ENCODE data around the gene UPF2. TPM values are rescaled to one million over a fixed set of nuclear protein-coding genes. Genes with fewer than 3 reads are reported as not detected.
"Not testable (repeated sequence)": the region's sequence is repeated elsewhere in the genome, so short reads cannot be mapped to it uniquely, and the experiment has no call there.

UPF2 gene, protein sequence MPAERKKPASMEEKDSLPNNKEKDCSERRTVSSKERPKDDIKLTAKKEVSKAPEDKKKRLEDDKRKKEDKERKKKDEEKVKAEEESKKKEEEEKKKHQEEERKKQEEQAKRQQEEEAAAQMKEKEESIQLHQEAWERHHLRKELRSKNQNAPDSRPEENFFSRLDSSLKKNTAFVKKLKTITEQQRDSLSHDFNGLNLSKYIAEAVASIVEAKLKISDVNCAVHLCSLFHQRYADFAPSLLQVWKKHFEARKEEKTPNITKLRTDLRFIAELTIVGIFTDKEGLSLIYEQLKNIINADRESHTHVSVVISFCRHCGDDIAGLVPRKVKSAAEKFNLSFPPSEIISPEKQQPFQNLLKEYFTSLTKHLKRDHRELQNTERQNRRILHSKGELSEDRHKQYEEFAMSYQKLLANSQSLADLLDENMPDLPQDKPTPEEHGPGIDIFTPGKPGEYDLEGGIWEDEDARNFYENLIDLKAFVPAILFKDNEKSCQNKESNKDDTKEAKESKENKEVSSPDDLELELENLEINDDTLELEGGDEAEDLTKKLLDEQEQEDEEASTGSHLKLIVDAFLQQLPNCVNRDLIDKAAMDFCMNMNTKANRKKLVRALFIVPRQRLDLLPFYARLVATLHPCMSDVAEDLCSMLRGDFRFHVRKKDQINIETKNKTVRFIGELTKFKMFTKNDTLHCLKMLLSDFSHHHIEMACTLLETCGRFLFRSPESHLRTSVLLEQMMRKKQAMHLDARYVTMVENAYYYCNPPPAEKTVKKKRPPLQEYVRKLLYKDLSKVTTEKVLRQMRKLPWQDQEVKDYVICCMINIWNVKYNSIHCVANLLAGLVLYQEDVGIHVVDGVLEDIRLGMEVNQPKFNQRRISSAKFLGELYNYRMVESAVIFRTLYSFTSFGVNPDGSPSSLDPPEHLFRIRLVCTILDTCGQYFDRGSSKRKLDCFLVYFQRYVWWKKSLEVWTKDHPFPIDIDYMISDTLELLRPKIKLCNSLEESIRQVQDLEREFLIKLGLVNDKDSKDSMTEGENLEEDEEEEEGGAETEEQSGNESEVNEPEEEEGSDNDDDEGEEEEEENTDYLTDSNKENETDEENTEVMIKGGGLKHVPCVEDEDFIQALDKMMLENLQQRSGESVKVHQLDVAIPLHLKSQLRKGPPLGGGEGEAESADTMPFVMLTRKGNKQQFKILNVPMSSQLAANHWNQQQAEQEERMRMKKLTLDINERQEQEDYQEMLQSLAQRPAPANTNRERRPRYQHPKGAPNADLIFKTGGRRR
- 10 to 100 TPM; 35.8 to 40.5 TPM for total RNA-seq

GRCh38 chr10:12042797-12043651, at the start of gene UPF2:
TSS of gene UPF2 (minus strand) at chr10:12042809. CDS start at chr10:12035423, 7,386 bp downstream.
- Mint-ChIP-seq H3K4me1 (ENCODE audit: low read depth) (peaks cover 35% of the 10 kb centered on the region), H3K4me3 (peak within 1 kb of the TSS; percentile 99 to 100)

DNA sequence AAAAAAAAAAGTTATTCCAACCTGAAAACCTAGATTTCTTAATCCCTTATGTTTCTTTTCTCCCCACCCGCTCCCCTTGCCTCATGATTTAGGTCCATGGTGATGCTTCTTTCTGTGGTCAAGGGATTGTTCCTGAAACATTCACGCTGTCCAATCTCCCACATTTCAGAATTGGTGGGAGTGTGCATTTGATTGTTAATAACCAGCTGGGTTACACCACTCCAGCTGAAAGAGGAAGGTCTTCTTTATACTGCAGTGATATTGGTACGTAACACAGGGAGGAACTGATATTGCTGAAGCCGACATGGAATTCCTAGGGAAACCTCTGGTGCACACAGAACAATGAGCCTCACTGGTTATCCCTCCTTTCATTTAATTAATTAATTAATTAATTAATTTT, 48.8 kb upstream of the UPF2 start:
- Mint-ChIP-seq H3K36me3 (ENCODE audit: insufficient read depth in 2 of 2) (peaks cover 6 to 18% of the 10 kb centered on the region in 2 donors), H3K4me1 (ENCODE audit: low read depth) (no peaks in the 10 kb centered on the region), H3K27me3 (ENCODE audit: low read depth) (no peaks in the 10 kb centered on the region), H3K27ac (no peak overlapping the region), H3K4me3 (no peak overlapping the region), H3K9me3 (no peaks in the 10 kb centered on the region)
- ATAC-seq (replicated peaks in 1 of 2), result no peak
- no peak for DNase-seq

More at GRCh38 chr10:12042797-12043651, at the start of gene UPF2:
- ATAC-seq (replicated peaks in 1 of 2) (peak; percentile 89 to 90), DNase-seq (peak; percentile 97)
- Mint-ChIP-seq H3K27ac (peak within 1 kb of the TSS; percentile 99), H3K27me3 (ENCODE audit: low read depth) (peaks cover 6% of the 10 kb centered on the region), H3K9me3 (no peaks in the 10 kb centered on the region), H3K36me3 (ENCODE audit: insufficient read depth in 2 of 2) (peaks cover 6 to 9% of the 10 kb centered on the region in 2 donors)

GRCh38 chr10:12088919-12089318, 46.3 kb upstream of the UPF2 start:
- Mint-ChIP-seq H3K36me3 (ENCODE audit: insufficient read depth in 2 of 2) (peaks cover 5 to 18% of the 10 kb centered on the region in 2 donors), H3K4me3 (no peak overlapping the region), H3K4me1 (ENCODE audit: low read depth) (no peaks in the 10 kb centered on the region), H3K27me3 (ENCODE audit: low read depth) (no peaks in the 10 kb centered on the region), H3K9me3 (no peaks in the 10 kb centered on the region), H3K27ac (no peak overlapping the region)
- ATAC-seq (replicated peaks in 1 of 2) (no peak), DNase-seq (no peak)

GRCh38 chr10:12081879-12082557, 39.4 kb upstream of the UPF2 start:
- no peaks in the 10 kb centered on the region for H3K9me3 Mint-ChIP-seq
- H3K27me3 Mint-ChIP-seq (ENCODE audit: low read depth), result no peaks in the 10 kb centered on the region
- no peak for ATAC-seq (replicated peaks in 1 of 2)
- DNase-seq, result no peak
- H3K36me3 Mint-ChIP-seq (ENCODE audit: insufficient read depth in 2 of 2), result peaks cover 2 to 6% of the 10 kb centered on the region in 2 donors
- H3K4me3 Mint-ChIP-seq, result no peak overlapping the region
- peaks cover 7% of the 10 kb centered on the region for H3K4me1 Mint-ChIP-seq (ENCODE audit: low read depth)
- H3K27ac Mint-ChIP-seq, result no peak overlapping the region

GRCh38 chr10:12081470-12081869, 38.9 kb upstream of the UPF2 start:
- no peak for DNase-seq
- H3K36me3 Mint-ChIP-seq (ENCODE audit: insufficient read depth in 2 of 2), result peaks cover 2 to 6% of the 10 kb centered on the region in 2 donors
- no peaks in the 10 kb centered on the region for H3K27me3 Mint-ChIP-seq (ENCODE audit: low read depth)
- no peaks in the 10 kb centered on the region for H3K9me3 Mint-ChIP-seq
- H3K27ac Mint-ChIP-seq, result no peak overlapping the region
- no peak for ATAC-seq (replicated peaks in 1 of 2)
- peaks cover 7% of the 10 kb centered on the region for H3K4me1 Mint-ChIP-seq (ENCODE audit: low read depth)
- no peak overlapping the region for H3K4me3 Mint-ChIP-seq

GRCh38 chr10:12077580-12078180, 35.1 kb upstream of the UPF2 start:
- H3K36me3 Mint-ChIP-seq (ENCODE audit: insufficient read depth in 2 of 2), result peaks cover 0 to 2% of the 10 kb centered on the region in 2 donors
- no peak overlapping the region for H3K4me3 Mint-ChIP-seq
- H3K27me3 Mint-ChIP-seq (ENCODE audit: low read depth), result no peaks in the 10 kb centered on the region
- no peak overlapping the region for H3K27ac Mint-ChIP-seq
- DNase-seq, result no peak
- no peaks in the 10 kb centered on the region for H3K9me3 Mint-ChIP-seq
- no peak for ATAC-seq (replicated peaks in 1 of 2)
- H3K4me1 Mint-ChIP-seq (ENCODE audit: low read depth), result peaks cover 7% of the 10 kb centered on the region

DNA sequence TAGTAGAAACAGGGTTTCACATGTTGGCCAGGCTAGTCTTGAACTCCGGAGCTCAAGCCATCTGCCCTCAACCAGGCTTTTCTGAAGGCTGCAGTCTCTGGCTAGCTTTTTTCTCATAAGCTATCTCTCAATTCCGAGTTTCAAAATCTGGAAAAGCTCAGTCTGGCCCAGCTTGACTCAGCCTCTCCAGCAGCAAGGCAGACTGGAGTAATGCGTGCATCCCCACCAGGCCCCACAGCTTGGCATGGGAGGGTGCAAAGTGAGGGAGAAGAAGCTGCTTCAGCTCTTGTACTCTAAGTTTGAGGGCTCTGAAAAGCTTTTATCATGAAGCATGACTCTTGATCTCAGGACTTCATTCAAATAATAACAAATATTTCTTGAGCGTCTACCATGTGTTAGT, 30.9 kb upstream of the UPF2 start:
- Mint-ChIP-seq H3K4me1 (ENCODE audit: low read depth) (peaks cover 16% of the 10 kb centered on the region), H3K36me3 (ENCODE audit: insufficient read depth in 2 of 2) (peaks cover 0 to 2% of the 10 kb centered on the region in 2 donors), H3K27ac (no peak overlapping the region), H3K9me3 (no peaks in the 10 kb centered on the region), H3K4me3 (no peak overlapping the region), H3K27me3 (ENCODE audit: low read depth) (no peaks in the 10 kb centered on the region)
- no peak for DNase-seq
- no peak for ATAC-seq (replicated peaks in 1 of 2)

- H3K9me3 Mint-ChIP-seq; H3K27me3 Mint-ChIP-seq (ENCODE audit: low read depth); H3K27ac Mint-ChIP-seq; DNase-seq; H3K4me3 Mint-ChIP-seq; H3K36me3 Mint-ChIP-seq (ENCODE audit: insufficient read depth in 2 of 2); ATAC-seq (replicated peaks in 1 of 2): not testable (repeated sequence)
- H3K4me1 Mint-ChIP-seq (ENCODE audit: low read depth), result peaks cover 27% of the 10 kb centered on the region
Measured at GRCh38 chr10:12071441-12071840, 28.8 kb upstream of the UPF2 start.

DNA sequence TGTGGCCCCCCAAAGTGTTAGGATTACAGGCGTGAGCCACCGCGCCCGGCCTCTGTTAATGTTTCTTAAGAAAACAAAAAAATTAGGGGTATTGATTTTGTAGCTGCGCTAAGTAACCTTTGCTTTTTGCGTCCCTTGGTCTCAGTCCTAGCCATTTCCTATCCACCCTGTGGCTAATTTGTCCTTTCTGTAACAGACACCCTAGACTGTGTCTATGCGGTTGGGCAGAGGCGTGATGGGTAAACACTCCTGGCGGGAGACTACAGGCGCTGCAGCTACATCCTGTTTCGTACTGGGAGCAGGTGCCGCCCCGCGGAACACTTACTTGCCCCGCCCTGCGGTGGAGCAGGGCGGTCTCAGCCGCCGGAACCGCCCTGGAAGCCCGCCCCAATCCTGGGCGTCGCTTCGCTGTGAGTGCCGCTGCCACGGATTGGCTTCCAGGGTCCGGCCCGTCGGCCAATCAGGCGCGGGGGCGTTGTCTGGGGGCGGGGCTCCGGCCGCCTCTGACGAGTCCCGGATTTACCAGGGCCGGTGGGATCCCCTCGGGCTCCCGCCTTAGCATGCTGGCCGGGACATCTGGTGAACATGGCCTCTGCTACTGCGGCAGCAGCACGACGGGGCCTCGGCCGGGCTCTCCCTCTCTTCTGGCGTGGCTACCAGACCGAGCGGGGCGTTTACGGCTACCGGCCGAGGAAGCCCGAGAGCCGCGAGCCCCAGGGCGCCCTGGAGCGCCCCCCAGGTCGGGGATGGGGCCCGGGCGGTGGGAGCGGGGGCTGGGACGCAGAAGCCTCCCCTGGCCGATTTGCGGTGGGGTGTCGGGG, 26.1 kb upstream of the UPF2 start, which contains the start of gene DHTKD1:
Gene DHTKD1, plus strand, starts transcription at position 506 of the 821 bp plus-strand sequence. Its CDS starts 80 bp downstream, at position 586.
- Mint-ChIP-seq H3K4me1 (ENCODE audit: low read depth) (peaks cover 27% of the 10 kb centered on the region), H3K27ac (peak within 1 kb of the TSS; percentile 58), H3K4me3 (peak within 1 kb of the TSS; percentile 83 to 86), H3K27me3 (ENCODE audit: low read depth) (no peaks in the 10 kb centered on the region), H3K36me3 (ENCODE audit: insufficient read depth in 2 of 2) (peaks cover 0 to 2% of the 10 kb centered on the region in 2 donors), H3K9me3 (no peaks in the 10 kb centered on the region)
- peak; percentile 97 to 98 for ATAC-seq (replicated peaks in 1 of 2)
- DNase-seq, result peak; percentile 99 to 100

- Mint-ChIP-seq H3K4me1 (ENCODE audit: low read depth) (peaks cover 27% of the 10 kb centered on the region), H3K27me3 (ENCODE audit: low read depth) (no peaks in the 10 kb centered on the region), H3K4me3 (no peak overlapping the region), H3K36me3 (ENCODE audit: insufficient read depth in 2 of 2) (peaks cover 0 to 2% of the 10 kb centered on the region in 2 donors), H3K27ac (no peak overlapping the region), H3K9me3 (no peaks in the 10 kb centered on the region)
- peak in 1 of 2 donors; percentile 5 for ATAC-seq (replicated peaks in 1 of 2)
- no peak for DNase-seq
Measured at GRCh38 chr10:12067336-12067735, 24.7 kb upstream of the UPF2 start.

DNA sequence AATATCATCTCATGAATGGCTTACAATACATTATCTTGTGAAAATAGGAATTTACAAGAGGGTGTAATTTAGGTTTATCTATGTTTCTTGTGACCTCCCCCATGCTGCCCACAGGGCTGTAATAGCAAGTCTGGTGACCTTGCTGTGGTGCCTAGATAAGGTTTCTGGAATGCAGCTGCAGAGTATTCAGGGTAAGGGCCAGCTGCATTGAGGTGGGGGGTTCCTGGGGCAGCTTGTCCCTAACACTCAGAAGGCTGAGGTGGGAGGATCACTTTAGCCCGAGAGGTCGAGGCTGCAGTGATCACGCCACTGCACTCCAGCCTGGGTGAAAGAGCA, 20.8 kb upstream of the UPF2 start:
- H3K9me3 Mint-ChIP-seq, result no peaks in the 10 kb centered on the region
- DNase-seq (no peak), ATAC-seq (replicated peaks in 1 of 2) (no peak)
- H3K27me3 Mint-ChIP-seq (ENCODE audit: low read depth), result no peaks in the 10 kb centered on the region
- no peak overlapping the region for H3K27ac Mint-ChIP-seq
- H3K4me3 Mint-ChIP-seq, result no peak overlapping the region
- peaks cover 10% of the 10 kb centered on the region for H3K4me1 Mint-ChIP-seq (ENCODE audit: low read depth)
- H3K36me3 Mint-ChIP-seq (ENCODE audit: insufficient read depth in 2 of 2), result no peaks in the 10 kb centered on the region
